ENCODE results near the gene PARN.
"Not testable (repeated sequence)": the region's sequence is repeated elsewhere in the genome, so short reads cannot be mapped to it uniquely, and the experiment has no call there.

Gene PARN

DNA sequence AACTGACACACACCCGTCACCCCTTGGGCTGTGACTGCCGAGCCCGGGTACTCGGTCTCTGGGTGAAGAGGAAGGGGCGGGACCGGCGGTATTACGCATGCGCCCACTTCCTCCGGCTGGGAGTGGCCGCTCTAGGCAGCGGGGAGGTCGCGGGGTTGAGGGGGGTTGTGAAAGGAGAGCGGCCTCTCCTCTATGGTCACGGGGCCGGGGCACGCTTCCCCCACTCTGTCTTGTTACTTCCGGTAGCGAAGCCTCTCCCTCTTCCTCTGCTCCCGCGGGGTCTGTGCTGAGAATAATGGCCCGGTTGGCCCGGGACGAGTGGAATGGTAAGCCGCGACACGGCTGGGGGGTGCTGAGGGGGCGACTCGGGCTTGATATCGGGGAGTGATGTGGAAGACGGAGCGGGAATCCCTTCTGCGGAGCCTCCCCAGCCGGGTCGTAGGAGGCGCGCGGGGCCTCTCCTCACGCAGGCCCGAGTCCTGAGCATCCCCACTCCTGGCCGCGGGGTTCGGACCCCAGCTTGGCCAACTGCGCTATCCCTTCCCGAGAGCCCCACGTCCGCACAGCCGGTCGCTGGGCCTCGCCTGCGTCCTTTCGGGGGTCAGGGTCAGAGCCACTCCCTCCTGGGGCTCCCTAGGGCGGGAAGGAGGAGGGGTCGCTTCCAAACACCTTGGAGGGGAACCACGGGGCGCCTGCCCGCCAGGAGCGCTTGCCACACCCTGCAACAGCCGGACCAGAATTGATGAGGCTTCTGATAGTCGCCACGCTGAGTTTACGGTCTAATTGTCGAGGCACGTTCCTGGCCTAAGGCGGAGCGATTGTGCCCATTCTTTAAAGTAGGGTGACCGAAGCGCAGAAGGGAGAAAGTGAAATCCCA, 2.9 kb upstream of the PARN start, which contains the start of gene BFAR:
TSS of gene BFAR (plus strand) at position 259 of the 877 bp plus-strand sequence. CDS start 11,396 bp downstream, outside the sequence.
- peak; percentile 98 for DNase-seq

DNA sequence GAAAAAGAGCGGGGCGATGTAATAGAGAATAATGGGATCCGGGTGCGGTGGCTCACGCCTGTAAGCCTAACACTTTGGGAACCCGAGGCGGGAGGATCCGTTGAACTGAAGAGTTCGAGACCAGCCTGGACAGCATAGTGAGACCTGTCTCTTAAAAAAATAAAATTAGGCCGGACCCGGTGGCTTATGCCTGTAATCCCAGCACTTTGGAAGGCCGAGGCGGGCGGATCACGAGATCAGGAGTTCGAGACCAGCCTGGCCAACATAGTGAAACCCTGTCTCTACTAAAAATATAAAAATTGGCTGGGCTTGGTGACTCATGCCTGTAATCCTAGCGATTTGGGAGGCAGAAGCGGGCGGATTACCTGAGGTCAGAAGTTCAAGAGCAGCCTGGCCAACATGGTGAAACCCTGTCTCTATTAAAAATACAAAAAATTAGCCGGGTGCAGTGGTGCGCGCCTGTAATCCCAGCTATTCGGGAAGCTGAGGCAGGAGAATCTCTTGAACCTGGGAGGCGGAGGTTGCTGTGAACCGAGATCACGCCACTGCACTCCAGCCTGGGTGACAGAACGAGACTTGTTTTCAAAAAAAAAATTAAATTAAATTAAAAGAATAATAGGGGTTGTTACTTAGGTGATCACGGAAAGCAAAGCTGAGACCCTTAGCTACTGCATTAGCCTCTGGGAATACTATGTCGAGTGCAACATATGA, 715 bp upstream of the PARN start:
- not testable (repeated sequence) for DNase-seq

DNA sequence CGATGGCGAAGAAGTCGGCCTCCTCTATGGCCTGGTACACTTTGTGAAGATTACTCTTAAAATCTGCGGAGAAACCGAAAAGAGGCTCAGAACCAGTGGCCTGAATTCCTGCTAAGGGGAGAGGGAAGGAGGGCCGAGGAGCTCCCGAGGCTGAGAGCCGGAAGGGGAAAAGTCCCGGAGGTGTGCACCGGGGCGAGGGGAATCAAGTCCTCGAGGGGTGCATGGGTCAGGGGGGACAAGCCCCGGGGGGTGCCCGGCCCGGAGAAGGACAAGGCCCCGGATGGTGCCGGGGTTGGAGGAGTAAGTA, 495 bp downstream of the PARN start:
- no peak for DNase-seq

DNA sequence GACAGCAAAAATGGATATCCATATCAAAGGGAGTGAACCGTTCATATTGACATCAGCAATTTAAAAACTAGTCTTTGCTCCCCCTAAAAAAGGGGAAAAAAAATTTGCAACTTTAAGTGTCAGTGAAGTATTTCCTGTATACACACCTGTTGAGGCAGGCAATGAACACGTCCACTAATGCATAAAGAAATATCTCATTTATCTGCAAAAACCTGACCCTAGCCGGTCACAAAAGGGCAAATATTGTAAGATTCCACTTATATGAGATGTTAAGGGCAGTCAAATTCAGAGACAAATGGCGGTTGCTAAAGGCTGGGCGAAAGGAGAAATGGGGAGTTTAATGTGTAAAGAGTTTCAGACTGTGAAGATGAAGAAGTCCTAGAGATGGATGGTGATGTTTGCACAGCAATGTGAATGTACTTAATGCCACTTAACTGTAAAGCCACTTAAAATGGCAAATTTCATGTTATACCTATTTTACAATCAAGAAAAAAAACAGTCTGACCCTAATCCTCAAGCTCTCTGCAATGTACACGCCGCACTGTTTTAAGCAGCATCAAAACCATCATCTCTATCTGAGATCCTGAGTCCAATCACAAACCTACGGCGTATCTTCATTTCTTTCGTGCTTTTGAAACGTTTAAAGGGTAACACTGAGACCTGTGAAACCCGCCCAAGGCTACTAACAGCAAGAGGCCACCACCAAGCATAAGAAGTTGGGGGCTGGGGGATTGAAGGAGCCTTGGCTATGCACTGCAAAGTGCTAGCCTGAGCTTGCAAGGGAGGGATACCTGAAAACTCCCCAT, 1.1 kb downstream of the PARN start:
- DNase-seq = no peak

DNA sequence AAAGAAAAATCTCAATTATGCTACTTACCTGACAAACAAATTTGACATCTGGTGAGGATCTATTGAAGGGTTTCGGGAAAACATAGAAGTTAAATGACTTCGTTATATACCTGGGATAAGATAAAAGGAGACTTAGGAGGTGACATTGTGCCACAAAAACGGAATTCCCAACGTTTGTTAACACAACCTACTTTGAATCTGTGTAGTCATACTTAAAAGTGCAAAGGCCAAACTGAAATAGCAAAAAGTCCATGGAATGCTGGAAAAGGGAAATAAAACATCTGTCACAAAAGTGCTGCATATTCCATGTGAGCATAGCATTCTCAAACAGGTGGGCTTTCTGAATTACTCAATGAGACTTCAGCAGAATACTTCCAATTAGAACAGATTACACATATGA, 3.0 kb downstream of the PARN start:
- no peak for DNase-seq

DNA sequence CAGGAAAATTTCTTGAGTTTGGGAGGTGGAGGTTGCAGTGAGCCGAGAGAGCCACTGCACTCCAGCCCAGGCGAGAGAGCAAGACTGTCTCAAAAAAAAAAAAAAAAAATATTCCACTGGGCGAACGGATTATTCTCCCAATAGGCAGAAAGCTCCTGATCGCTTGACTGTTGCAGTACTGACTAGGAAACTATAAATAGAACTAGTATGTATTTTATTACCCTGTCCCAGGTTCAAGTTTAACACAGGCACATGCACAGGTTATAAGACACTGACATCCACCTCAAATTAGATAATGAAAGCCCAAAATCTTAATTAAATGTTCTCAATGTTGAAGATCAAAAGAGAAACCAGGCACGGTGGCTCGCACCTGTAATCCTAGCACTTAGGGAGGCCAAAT, 11.5 kb downstream of the PARN start:
- DNase-seq = no peak

DNA sequence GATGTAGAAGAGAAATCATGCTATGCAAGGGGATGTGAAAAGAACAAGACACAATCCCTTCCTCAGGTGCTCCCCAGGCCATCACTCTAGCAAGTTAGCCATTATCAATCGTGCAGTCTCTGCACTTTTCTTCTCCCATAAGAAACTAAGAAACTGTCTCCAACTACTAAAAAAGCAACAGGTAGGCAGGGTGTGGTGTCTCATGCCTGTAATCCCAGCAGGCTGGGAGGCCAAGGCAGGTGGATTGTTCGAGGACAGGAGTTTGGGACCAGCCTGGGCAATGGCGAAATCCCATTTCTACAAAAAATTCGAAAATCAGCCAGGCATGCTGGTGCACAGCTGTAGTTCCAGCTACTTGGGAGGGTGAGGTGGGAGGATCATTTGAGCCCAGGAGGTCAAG, 13.8 kb downstream of the PARN start:
- no peak for DNase-seq

DNA sequence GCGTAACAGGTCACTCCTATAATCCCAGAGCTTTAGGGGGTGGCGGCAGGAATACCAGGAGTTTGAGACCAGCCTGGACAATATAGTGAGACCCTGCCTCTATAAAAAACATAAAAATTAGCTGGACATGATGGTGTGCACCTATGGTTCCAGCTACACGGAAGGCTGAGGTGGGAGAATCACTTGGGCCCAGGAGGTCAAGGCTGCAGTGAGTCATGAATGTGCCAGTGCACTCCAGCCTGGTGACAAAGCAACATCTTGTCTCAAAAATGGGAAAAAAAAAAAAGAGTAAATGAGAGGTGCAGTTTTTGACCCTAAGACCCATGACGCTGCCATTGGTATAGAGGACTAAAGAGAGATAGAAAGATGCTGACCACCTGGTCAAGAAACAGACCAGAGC, 16.1 kb downstream of the PARN start:
- no peak for DNase-seq

DNA sequence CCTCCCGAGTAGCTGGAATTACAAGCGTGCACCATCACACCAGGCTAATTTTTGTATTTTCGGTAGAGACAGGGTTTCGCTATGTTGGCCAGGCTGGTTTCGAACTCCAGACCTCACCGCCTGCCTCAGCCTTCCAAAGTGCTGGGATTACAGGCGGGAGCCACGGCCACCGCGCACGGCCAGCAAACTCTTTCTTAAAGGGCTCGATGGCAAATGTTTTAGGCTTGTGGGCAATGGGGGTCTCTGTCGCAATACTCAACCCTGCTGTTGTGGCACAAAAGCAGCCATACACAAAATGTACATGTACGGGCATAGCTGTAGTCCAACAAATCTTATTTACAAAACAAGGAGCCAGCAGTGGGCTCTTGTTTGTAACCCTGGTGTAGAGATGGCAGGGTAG, 18.4 kb downstream of the PARN start:
- no peak for DNase-seq

DNA sequence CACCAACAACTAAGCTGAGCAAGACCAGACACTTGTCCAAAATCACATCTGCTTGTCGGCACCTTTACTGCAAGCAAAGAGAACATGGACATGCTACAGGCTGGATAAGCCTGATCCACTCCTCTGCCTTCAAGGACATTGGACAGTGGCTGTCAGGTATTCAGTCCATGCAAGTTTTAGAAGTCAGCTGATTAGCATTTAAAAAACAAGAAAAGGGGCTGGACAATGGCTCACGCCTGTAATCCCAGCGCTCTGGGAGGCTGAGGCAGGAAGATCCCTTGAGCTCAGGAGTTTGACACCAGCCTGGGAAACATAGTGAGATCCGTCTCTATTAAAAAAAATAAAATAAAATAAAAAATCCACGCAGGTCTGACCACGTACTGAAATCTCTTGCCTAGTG, 20.3 kb downstream of the PARN start:
- DNase-seq = no peak

DNA sequence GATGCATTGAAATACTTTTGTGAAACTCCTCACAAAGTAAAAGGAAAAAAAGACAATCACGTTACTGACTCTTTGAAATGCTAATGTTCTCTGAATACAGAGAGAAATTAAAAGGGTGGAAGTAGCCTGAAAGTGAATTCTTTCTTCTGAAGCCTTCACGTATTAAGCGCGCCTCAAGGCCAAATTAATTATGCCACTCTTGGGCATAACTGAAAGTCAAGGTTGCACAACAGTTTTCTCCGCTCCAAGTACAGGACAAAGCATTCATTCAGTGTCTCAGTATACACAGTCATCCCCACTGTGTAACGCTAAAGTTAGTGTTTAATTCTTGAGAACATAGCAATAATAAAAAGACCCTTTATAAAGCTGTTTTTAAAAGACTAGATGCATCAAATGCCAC, 21.5 kb downstream of the PARN start:
- DNase-seq = no peak

DNA sequence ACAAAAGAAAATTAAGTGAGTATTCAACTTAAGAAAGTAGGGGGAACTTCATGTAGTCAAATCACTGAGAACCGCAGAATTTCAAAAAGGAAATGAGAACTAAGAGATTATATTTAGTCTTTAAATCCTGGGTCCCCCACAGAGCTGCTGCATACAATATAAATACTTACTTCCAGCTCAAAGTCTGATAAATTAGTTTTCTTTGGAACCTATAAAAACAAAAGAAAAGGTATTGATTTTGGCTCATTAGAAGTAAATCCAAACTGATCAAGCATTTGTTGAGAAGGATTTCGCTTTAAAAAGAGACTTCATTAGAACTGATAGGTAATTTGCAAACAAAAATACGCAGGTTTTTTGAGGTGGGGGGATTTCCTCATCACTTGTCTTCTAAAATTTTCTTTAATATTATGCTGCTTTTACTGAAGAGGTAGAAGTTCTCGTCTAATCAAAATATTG, 21.9 kb downstream of the PARN start:
- no peak for DNase-seq

DNA sequence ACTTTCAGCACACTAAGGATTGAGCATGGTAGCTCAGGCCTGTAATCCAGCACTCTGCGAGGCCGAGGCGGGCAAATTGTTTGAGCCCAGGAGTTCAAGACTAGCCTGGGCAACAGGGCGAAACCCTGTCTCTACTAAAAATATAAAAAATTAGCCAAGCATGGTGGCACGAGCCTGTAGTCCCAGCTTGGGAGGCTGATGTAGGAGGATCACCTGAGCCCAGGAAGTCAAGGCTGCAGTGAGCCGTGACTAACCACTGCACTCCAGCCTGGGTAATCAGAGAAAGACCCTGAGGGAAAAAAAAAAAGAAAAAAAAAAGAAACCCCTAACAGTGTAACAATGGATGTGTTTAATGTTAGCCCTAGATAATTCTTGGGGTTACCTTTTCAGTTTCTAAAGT, 24.0 kb downstream of the PARN start:
- no peak for DNase-seq

DNA sequence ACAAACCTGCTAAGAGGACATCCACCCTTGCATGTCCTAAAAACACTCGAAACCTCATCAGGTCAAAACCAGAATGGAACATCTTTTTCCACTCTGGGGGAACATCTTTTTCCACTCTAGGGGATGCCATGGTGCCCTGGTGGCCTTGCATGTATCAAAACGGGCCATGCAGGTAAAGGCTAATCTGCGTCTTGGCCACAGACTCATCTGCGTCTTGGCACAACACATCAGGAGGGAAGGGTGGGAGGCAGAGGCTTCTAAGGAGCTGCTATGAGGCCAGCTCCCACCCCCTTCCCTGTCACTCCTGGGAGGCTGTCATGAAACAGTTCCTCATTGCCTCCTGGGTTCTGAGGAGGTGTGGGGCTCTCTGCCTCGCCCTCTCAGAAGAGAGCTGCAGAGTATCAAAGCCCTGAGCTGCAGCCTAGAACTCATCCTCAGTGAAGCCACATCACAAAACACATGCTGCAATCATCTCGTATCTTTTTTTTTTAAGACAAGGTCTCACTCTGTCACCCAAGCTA, 27.6 kb downstream of the PARN start:
- DNase-seq = no peak

DNA sequence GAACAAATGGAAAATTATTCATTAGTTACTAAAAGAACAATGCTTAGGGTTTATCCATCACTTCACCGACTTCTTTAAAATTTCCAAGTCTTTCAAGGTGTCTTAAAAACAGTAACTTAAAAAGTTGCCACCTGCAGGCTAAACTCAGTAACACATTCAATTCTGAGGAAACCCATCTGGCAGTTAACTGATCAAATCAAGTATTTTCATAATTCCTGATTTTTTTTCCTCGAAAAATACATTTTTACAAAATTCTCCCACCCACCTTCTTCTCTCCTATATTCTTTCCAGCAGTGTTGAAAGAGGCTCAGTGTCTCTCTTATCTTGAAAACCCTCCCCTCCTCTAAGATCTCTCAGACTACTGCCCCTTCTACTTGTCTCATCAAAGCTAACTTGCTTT, 29.9 kb downstream of the PARN start:
- DNase-seq = no peak

DNA sequence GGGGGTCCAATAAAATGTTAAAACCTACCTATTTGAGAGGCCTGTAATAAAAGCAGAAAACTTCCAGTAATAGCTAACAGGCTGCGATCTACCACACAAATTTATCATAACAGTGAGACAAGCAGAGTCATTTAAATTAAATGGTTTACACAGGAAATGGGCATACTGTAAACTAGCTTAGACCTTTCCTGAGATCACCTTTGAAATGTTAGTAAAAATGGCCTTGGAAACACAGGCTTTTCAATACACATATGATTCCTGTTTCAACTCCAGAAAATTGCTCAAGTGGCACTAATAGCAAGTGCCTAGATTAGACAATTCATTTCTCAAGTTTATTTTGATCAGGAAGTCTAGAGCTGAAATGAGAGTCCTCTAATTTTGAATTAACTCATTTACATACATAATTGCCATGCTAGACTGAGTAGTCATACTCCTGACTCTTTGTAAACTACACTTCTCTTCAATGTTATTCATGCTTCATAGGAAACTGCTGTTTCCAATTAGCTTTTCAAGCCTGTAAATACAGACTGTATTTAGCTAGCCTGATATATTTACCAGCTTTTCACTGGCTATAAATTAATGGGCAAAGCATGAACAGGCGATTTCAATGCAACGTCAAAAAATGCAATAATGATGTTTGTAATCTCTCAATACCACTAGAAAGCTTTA, 43.3 kb downstream of the PARN start:
- DNase-seq = no peak

DNA sequence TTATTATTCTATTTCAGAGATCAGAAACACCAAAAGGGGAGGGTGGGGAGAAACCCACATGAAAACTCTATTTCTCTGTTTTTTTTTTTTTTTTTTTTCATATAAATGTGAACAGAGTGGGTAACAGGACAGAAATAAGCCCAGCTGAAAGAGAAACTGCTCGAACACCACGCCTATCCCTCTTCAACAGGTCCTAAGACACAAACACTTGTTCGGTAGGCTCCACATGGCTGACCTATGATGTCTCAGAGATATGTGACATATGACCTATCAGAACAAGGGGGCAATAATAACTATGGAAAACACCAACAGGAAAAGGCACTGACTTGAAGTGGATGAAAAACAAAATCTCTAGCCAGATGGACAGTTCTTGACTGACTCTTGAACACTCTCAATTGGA, 44.8 kb downstream of the PARN start:
- DNase-seq = no peak

DNA sequence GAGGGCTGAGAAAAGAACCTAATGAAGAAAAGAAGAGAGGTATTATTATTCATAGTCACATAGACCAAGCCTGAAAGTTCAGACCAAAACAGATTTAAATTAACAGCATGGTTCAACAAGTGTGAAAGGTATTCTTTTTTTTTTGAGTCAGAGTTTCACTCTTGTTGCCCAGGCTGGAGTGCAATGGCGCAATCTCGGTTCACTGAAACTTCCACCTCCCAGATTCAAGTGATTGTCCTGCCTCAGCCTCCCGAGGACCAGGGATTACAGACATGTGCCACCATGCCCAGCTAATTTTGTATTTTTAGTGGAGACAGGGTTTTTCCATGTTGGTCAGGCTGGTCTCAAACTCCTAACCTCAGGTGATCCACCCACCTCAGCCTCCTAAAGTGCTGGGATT, 49.1 kb downstream of the PARN start:
- DNase-seq = not testable (repeated sequence)

DNA sequence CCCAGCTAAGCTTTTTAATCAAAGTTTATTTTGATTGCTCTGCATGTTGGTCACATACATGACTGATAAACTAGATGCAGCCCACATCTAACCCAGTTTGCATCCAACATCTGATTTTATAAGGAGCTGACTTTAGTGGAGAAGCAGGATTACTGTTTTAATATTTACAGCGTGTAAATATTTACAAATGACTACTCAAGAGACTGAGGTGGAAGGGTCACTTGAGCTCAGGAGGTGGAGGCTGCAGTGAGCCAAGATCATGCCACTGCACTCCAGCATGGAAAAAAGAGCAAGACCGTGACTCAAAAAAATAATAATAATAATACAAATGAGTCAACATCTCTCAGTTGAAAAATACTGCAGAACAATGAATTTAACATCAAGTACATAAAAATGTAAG, 50.8 kb downstream of the PARN start:
- DNase-seq = no peak

DNA sequence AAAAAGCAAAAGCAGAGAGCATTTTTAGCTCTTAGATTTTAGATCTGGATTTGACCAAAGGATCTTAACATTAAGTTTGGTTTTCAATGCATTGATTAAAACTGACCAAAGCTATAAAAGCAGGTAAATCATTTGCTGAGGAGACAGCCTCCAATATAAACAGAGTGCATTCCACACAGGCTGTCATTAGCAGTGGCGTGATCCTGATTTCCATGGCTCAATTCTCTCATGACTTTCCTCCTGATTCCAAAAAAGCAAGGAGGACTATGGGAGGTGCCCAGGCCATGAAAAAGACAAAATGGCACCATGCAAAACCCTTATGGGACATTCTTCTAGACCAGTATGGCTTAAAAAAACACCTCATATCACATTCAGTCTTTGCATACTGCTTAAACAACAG, 53.5 kb downstream of the PARN start:
- DNase-seq = no peak

DNA sequence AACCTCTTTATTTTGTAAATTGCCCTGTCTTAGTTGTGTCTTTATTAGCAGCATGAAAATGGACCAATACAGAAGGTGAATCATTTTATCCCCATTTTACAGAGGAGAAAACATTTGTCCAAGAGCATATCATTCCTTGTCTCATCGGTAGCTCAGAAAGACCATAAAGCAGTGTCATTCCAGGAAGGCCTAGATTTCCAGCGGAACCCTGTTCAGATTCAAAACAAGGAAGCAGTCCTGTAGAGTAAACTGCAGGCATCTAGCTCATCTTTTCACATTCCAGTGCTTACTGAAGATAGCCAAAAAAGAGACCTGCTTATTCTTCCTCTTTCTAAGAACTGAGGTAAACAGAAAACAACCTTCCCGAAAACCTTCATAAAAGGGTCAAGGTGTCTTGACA, 54.0 kb downstream of the PARN start:
- DNase-seq = no peak

DNA sequence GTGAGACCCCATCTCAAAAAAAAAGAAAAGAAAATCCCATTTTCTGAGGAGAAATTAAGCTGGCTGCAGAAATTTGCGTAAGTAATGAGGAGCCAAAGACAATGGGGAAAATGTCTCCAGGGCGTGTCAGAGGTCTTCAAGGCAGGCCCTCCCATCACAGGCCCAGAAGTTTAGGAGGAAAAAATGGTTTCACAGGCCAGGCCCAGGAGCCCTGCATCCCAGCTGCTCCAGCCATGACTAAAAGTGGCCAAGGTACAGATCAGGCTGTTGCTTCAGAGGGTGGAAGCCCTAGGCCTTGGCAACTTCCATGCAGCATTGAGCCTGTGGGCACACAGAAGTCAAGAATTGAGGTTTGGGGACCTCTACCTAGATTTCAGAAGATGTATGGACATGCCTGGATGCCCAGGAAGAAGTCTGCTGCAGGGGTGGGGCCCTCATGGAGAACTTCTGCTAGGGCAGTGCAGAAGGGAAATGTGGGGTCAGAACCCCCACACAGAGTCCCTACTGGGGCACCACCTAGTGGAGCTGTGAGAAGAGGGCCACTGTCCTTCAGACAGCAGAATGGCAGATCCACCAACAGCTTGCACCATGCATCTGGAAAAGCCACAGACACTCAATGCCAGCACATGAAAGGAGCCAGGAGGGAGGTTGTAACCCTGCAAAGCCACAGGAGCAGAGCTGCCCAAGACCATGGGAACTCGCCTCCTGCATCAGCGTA, 55.2 kb downstream of the PARN start:
- DNase-seq = not testable (repeated sequence)
